Measurements from ENCODE around the gene KSR2. TPM values are rescaled to one million over a fixed set of nuclear protein-coding genes. Genes with fewer than 3 reads are reported as not detected.

The KSR2 gene
- total RNA-seq, 1 donor from 2014 or later, result 2.0 TPM

DNA sequence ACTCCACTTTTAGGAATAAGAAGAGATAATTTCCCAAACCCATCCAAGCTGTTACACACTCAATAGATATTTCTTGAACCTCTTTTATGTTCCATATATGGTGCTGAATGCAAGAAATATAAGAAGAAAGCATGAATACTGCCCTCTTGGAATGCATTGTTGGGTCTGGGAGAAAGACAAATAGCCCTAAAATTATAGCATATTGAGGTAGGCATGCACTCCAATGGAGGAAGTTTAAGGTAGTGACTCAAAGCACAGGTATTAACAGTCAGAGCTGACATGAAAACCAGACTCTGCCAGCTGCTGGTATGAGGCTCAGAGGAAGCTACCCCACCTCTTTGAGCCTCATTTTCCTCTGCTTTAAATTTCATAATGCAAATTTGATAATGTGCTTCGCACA, 346.0 kb downstream of the KSR2 start:
- no peaks in the 10 kb centered on the region for H3K4me1 Mint-ChIP-seq (ENCODE audit: unreplicated experiment)
- no peak overlapping the region for H3K27ac Mint-ChIP-seq
- H3K9me3 Mint-ChIP-seq, result no peaks in the 10 kb centered on the region
- no peak overlapping the region for H3K4me3 Mint-ChIP-seq
- no peak for DNase-seq (ENCODE audit: extremely low spot score, unreplicated experiment)
- no peaks in the 10 kb centered on the region for H3K36me3 Mint-ChIP-seq
- peaks cover 18% of the 10 kb centered on the region for H3K27me3 Mint-ChIP-seq
- TF ChIP-seq, protein P1, sequence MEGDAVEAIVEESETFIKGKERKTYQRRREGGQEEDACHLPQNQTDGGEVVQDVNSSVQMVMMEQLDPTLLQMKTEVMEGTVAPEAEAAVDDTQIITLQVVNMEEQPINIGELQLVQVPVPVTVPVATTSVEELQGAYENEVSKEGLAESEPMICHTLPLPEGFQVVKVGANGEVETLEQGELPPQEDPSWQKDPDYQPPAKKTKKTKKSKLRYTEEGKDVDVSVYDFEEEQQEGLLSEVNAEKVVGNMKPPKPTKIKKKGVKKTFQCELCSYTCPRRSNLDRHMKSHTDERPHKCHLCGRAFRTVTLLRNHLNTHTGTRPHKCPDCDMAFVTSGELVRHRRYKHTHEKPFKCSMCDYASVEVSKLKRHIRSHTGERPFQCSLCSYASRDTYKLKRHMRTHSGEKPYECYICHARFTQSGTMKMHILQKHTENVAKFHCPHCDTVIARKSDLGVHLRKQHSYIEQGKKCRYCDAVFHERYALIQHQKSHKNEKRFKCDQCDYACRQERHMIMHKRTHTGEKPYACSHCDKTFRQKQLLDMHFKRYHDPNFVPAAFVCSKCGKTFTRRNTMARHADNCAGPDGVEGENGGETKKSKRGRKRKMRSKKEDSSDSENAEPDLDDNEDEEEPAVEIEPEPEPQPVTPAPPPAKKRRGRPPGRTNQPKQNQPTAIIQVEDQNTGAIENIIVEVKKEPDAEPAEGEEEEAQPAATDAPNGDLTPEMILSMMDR (conservative IDR thresholded peaks at IDR 0.05), result no peak

DNA sequence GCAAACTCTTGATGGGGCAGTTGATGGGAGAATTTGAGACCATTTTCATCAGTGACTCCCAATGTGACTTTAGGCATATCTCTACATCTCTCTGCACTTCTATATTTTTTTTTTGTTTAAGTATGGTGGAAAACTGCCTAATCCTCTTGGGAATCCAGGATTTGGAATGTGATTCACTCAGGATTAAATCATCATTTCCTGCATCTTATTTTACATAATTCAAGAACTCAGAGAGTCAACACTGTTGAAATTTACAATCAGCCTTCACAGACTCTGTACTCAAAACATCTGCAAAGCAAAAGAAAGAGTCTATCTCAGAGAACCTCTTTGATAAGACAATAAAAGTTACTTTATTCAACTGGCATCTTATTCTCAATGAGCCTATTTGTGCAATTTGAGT, 346.7 kb downstream of the KSR2 start:
- TF ChIP-seq, protein P1 (conservative IDR thresholded peaks at IDR 0.05), result no peak
- peaks cover 18% of the 10 kb centered on the region for H3K27me3 Mint-ChIP-seq
- H3K4me1 Mint-ChIP-seq (ENCODE audit: unreplicated experiment), result no peaks in the 10 kb centered on the region
- no peak overlapping the region for H3K27ac Mint-ChIP-seq
- no peaks in the 10 kb centered on the region for H3K36me3 Mint-ChIP-seq
- no peak for DNase-seq (ENCODE audit: extremely low spot score, unreplicated experiment)
- no peaks in the 10 kb centered on the region for H3K9me3 Mint-ChIP-seq
- H3K4me3 Mint-ChIP-seq, result no peak overlapping the region

GRCh38 chr12:117607778-117608177, 361.0 kb downstream of the KSR2 start:
- TF ChIP-seq, protein P1 (conservative IDR thresholded peaks at IDR 0.05), result no peak
- H3K4me3 Mint-ChIP-seq, result no peak overlapping the region

GRCh38 chr12:117606945-117607344, 361.8 kb downstream of the KSR2 start:
- no peaks in the 10 kb centered on the region for H3K9me3 Mint-ChIP-seq
- H3K36me3 Mint-ChIP-seq, result no peaks in the 10 kb centered on the region
- H3K4me3 Mint-ChIP-seq, result no peak overlapping the region
- TF ChIP-seq, protein P1 (conservative IDR thresholded peaks at IDR 0.05), result no peak
- H3K27ac Mint-ChIP-seq, result no peak overlapping the region
- H3K27me3 Mint-ChIP-seq, result peaks cover 15% of the 10 kb centered on the region
- H3K4me1 Mint-ChIP-seq (ENCODE audit: unreplicated experiment), result peaks cover 5% of the 10 kb centered on the region
- no peak for DNase-seq (ENCODE audit: extremely low spot score, unreplicated experiment)

More at GRCh38 chr12:117607778-117608177, 361.0 kb downstream of the KSR2 start:
- Mint-ChIP-seq H3K27me3 (peaks cover 17% of the 10 kb centered on the region), H3K27ac (no peak overlapping the region), H3K9me3 (no peaks in the 10 kb centered on the region), H3K4me1 (ENCODE audit: unreplicated experiment) (peaks cover 5% of the 10 kb centered on the region), H3K36me3 (no peaks in the 10 kb centered on the region)
- DNase-seq (ENCODE audit: extremely low spot score, unreplicated experiment), result no peak

- Mint-ChIP-seq H3K9me3 (no peaks in the 10 kb centered on the region), H3K4me1 (ENCODE audit: unreplicated experiment) (peaks cover 5% of the 10 kb centered on the region), H3K27me3 (peaks cover 15% of the 10 kb centered on the region), H3K36me3 (no peaks in the 10 kb centered on the region), H3K4me3 (no peak overlapping the region), H3K27ac (no peak overlapping the region)
- TF ChIP-seq, protein P1 (conservative IDR thresholded peaks at IDR 0.05), result no peak
- no peak for DNase-seq (ENCODE audit: extremely low spot score, unreplicated experiment)
These were observed 362.8 kb downstream of the KSR2 start for GRCh38 chr12:117606024-117606423.

Data from type B pancreatic cell (in vitro differentiated cells).